BLaER1 (cell line): Measurements from ENCODE around the gene MBP.

Source experiments
- H3K27ac ChIP-seq: shearing (Covaris generic); formaldehyde crosslinking; 2 replicates; pipeline ENCODE4 v1.8.1; 2022
- H3K27me3 ChIP-seq: shearing (Covaris generic); formaldehyde crosslinking; 2 replicates; pipeline ENCODE4 v1.8.1; 2022
- H3K36me3 ChIP-seq: shearing (Covaris generic); formaldehyde crosslinking; 2 replicates; pipeline ENCODE4 v1.8.1; 2022
- H3K4me1 ChIP-seq: shearing (Covaris generic); formaldehyde crosslinking; 2 replicates; pipeline ENCODE4 v1.8.1; 2022
- H3K4me2 ChIP-seq: shearing (Covaris generic); formaldehyde crosslinking; 2 replicates; pipeline ENCODE4 v1.8.1; 2022
- H3K4me3 ChIP-seq: shearing (Covaris generic); formaldehyde crosslinking; 2 replicates; pipeline ENCODE4 v1.8.1; 2022
- H3K9ac ChIP-seq: shearing (Covaris generic); formaldehyde crosslinking; 2 replicates; pipeline ENCODE4 v1.8.1; 2022
- H3K9me3 ChIP-seq: shearing (Covaris generic); formaldehyde crosslinking; 2 replicates; pipeline ENCODE4 v1.8.1; 2022
- H4K20me1 ChIP-seq: shearing (Covaris generic); formaldehyde crosslinking; 2 replicates; pipeline ENCODE4 v1.8.1; 2022
- Cebpa-rat ChIP-seq: shearing (Covaris generic); IDR thresholded peaks from 2 replicates; pipeline ENCODE4 v1.8.1; 2022

MBP gene

GRCh38 chr18:77088963-77089722 lies 43.4 kb downstream of the MBP start:
- Histone ChIP-seq H4K20me1 (peaks cover 97% of the 10 kb centered on the region), H3K4me2 (no peak overlapping the region), H3K9me3 (peaks cover 29% of the 10 kb centered on the region), H3K27me3 (no peaks in the 10 kb centered on the region), H3K36me3 (peaks cover 88% of the 10 kb centered on the region), H3K4me1 (0 out of 2 replicates have a peak, but pooled peaks cover 4% of the 10 kb centered on the region), H3K9ac (no peak overlapping the region), H3K27ac (no peak overlapping the region), H3K4me3 (no peak overlapping the region)
- TF ChIP-seq Cebpa-rat, result no peak

- H3K4me1 ChIP-seq, result peaks cover 3% of the 10 kb centered on the region
- H3K27me3 ChIP-seq, result no peaks in the 10 kb centered on the region
- no peak overlapping the region for H3K4me3 ChIP-seq
- no peak overlapping the region for H3K4me2 ChIP-seq
- peaks cover 88% of the 10 kb centered on the region for H3K36me3 ChIP-seq
- H3K27ac ChIP-seq, result no peak overlapping the region
- TF ChIP-seq Cebpa-rat, result no peak
- no peak overlapping the region for H3K9ac ChIP-seq
- peaks cover 45% of the 10 kb centered on the region for H3K9me3 ChIP-seq
- peaks cover 93% of the 10 kb centered on the region for H4K20me1 ChIP-seq
Observed at GRCh38 chr18:77087393-77088141, 45.0 kb downstream of the MBP start.

GRCh38 chr18:77086656-77087392 lies 45.8 kb downstream of the MBP start:
- Histone ChIP-seq H3K9ac (no peak overlapping the region), H3K27ac (no peak overlapping the region), H3K4me1 (peaks cover 11% of the 10 kb centered on the region), H3K36me3 (peaks cover 84% of the 10 kb centered on the region), H4K20me1 (peaks cover 93% of the 10 kb centered on the region), H3K4me2 (no peak overlapping the region), H3K27me3 (no peaks in the 10 kb centered on the region), H3K4me3 (no peak overlapping the region), H3K9me3 (peaks cover 50% of the 10 kb centered on the region)
- TF ChIP-seq Cebpa-rat, result no peak

- no peak overlapping the region for H3K27ac ChIP-seq
- no peak overlapping the region for H3K4me2 ChIP-seq
Observed at GRCh38 chr18:77086034-77086433, 46.5 kb downstream of the MBP start.

GRCh38 chr18:77084688-77085035 lies 47.9 kb downstream of the MBP start:
- Histone ChIP-seq H3K4me1 (peaks cover 32% of the 10 kb centered on the region), H3K4me3 (no peak overlapping the region), H3K4me2 (no peak overlapping the region), H3K9me3 (peaks cover 50% of the 10 kb centered on the region), H3K27ac (no peak overlapping the region), H3K9ac (no peak overlapping the region), H3K27me3 (no peaks in the 10 kb centered on the region), H4K20me1 (peaks cover 93% of the 10 kb centered on the region), H3K36me3 (peaks cover 71% of the 10 kb centered on the region)
- TF ChIP-seq Cebpa-rat, result no peak

More at GRCh38 chr18:77086034-77086433, 46.5 kb downstream of the MBP start:
- H3K9me3 ChIP-seq, result peaks cover 50% of the 10 kb centered on the region
- no peak overlapping the region for H3K4me3 ChIP-seq
- H3K36me3 ChIP-seq, result peaks cover 84% of the 10 kb centered on the region
- peaks cover 18% of the 10 kb centered on the region for H3K4me1 ChIP-seq
- no peak for TF ChIP-seq Cebpa-rat
- H4K20me1 ChIP-seq, result peaks cover 93% of the 10 kb centered on the region
- H3K27me3 ChIP-seq, result no peaks in the 10 kb centered on the region
- H3K9ac ChIP-seq, result no peak overlapping the region

GRCh38 chr18:77082316-77082955 lies 50.1 kb downstream of the MBP start:
- 0 out of 2 replicates have a peak, but pooled peaks have one; percentile 15 for TF ChIP-seq Cebpa-rat
- H3K4me2 ChIP-seq, result 0 out of 2 replicates have a peak overlapping the region, but pooled peaks have one; percentile 12
- peaks cover 32% of the 10 kb centered on the region for H3K4me1 ChIP-seq
- peaks cover 42% of the 10 kb centered on the region for H3K9me3 ChIP-seq
- no peak overlapping the region for H3K9ac ChIP-seq
- H3K4me3 ChIP-seq, result no peak overlapping the region
- H4K20me1 ChIP-seq, result peaks cover 95% of the 10 kb centered on the region
- no peak overlapping the region for H3K27ac ChIP-seq
- H3K27me3 ChIP-seq, result no peaks in the 10 kb centered on the region
- peaks cover 69% of the 10 kb centered on the region for H3K36me3 ChIP-seq

- Histone ChIP-seq H3K4me2 (peak overlapping the region; percentile 66), H3K4me3 (no peak overlapping the region), H3K9me3 (peaks cover 33% of the 10 kb centered on the region), H3K27me3 (no peaks in the 10 kb centered on the region), H3K36me3 (peaks cover 68% of the 10 kb centered on the region), H3K9ac (no peak overlapping the region), H3K27ac (no peak overlapping the region; the same call in 1 of the 2 replicates), H3K4me1 (peaks cover 35% of the 10 kb centered on the region), H4K20me1 (peaks cover 95% of the 10 kb centered on the region)
- TF ChIP-seq Cebpa-rat, result no peak
Observed at GRCh38 chr18:77081390-77081778, 51.2 kb downstream of the MBP start.

GRCh38 chr18:77079954-77080682 lies 52.5 kb downstream of the MBP start:
- Histone ChIP-seq H3K9me3 (peaks cover 27% of the 10 kb centered on the region), H3K4me3 (no peak overlapping the region), H3K4me2 (peak overlapping the region; percentile 66), H3K27ac (peak overlapping the region; percentile 52; the same call in 1 of the 2 replicates), H4K20me1 (peaks cover 95% of the 10 kb centered on the region), H3K4me1 (peaks cover 39% of the 10 kb centered on the region), H3K9ac (no peak overlapping the region), H3K36me3 (peaks cover 68% of the 10 kb centered on the region), H3K27me3 (no peaks in the 10 kb centered on the region)
- TF ChIP-seq Cebpa-rat, result no peak

- H3K9ac ChIP-seq, result no peak overlapping the region
- no peak for TF ChIP-seq Cebpa-rat
- H3K27me3 ChIP-seq, result no peaks in the 10 kb centered on the region
- H3K4me2 ChIP-seq, result no peak overlapping the region
- peak overlapping the region; percentile 38; the same call in 1 of the 2 replicates for H3K27ac ChIP-seq
- H3K4me1 ChIP-seq, result peaks cover 39% of the 10 kb centered on the region
- peaks cover 20% of the 10 kb centered on the region for H3K9me3 ChIP-seq
- H3K36me3 ChIP-seq, result peaks cover 69% of the 10 kb centered on the region
- H4K20me1 ChIP-seq, result peaks cover 95% of the 10 kb centered on the region
- H3K4me3 ChIP-seq, result no peak overlapping the region
Observed at GRCh38 chr18:77079088-77079487, 53.5 kb downstream of the MBP start.
